H1 (cell line): Measurements from ENCODE around the gene TRIM7.

ENCODE experiments used
- HDAC2 ChIP-seq, 2 experiments: fragments of 300-600 bp in 1 of 2; sonication (generic) in 1 of 2; IDR thresholded peaks; 2 replicates each; pipeline ENCODE4 v1.6.1; 2011 to 2012; ENCODE audit warnings: low read depth in 2 of 2, low read length in 2 of 2, mild to moderate bottlenecking in 2 of 2, moderate library complexity in 2 of 2, borderline replicate concordance in 1 of 2, inconsistent platforms in 1 of 2
- POLR2A ChIP-seq, 2 experiments: IDR thresholded peaks; 1 replicate in 1 of 2; 2 replicates in 1 of 2; pipeline ENCODE4 v1.6.1; 2011; ENCODE audit warnings: low read depth in 2 of 2, low read length in 2 of 2, mild to moderate bottlenecking in 2 of 2; ENCODE audit errors: control extremely low read depth in 1 of 2
- TAF1 ChIP-seq: IDR thresholded peaks from 2 replicates; pipeline ENCODE4 v1.6.1; 2011; ENCODE audit warnings: mild to moderate bottlenecking, low read depth, low read length
- TF ChIP-seq, protein P1 (sequence below), 3 experiments: IDR thresholded peaks; 1 replicate in 2 of 3; 2 replicates in 1 of 3; pipeline versions ENCODE4 v1.5.1 to v1.6.1; 2011; ENCODE audit warnings: low read length in 3 of 3, mild to moderate bottlenecking in 3 of 3, inconsistent platforms in 2 of 3, low read depth in 1 of 3, moderate library complexity in 1 of 3; ENCODE audit not compliant: insufficient read depth in 1 of 3; ENCODE audit errors: control extremely low read depth in 1 of 3

DNA sequence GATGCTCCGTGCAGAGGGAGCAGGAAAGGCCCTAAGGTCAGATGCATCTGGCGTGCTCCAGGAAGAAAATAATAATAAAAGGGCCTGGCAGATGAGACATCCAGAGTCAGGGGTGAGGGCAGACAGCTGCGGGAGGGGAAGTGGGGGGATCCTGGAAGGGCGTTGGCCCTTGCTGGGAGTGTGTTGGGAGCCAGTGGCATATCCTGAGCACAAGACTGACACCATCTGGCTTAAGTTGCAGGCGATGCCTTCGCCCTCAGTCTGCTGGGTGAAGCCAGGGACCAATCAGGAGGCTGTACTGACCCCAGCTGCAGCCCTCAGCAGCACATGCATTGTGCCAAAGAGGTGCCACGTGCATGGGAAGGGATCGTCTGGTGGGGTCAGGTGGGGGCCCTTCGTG, 53.9 kb downstream of the TRIM7 start:
- TF ChIP-seq TAF1 = no peak
- TF ChIP-seq HDAC2 (IDR thresholded peaks at IDR 0.05; ENCODE audit: borderline replicate concordance in 1 of 2, low read depth in 2 of 2, low read length in 2 of 2) = no peak
- TF ChIP-seq, protein P1, sequence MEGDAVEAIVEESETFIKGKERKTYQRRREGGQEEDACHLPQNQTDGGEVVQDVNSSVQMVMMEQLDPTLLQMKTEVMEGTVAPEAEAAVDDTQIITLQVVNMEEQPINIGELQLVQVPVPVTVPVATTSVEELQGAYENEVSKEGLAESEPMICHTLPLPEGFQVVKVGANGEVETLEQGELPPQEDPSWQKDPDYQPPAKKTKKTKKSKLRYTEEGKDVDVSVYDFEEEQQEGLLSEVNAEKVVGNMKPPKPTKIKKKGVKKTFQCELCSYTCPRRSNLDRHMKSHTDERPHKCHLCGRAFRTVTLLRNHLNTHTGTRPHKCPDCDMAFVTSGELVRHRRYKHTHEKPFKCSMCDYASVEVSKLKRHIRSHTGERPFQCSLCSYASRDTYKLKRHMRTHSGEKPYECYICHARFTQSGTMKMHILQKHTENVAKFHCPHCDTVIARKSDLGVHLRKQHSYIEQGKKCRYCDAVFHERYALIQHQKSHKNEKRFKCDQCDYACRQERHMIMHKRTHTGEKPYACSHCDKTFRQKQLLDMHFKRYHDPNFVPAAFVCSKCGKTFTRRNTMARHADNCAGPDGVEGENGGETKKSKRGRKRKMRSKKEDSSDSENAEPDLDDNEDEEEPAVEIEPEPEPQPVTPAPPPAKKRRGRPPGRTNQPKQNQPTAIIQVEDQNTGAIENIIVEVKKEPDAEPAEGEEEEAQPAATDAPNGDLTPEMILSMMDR (IDR thresholded peaks at IDR 0.05; ENCODE audit: control extremely low read depth in 1 of 3, insufficient read depth in 1 of 3, low read depth in 1 of 3, low read length in 3 of 3) = peak in 2 of 3 experiments; percentile 27 to 36; a peak in 2 of 4 replicates
- no peak for TF ChIP-seq POLR2A (IDR thresholded peaks at IDR 0.05; ENCODE audit: control extremely low read depth in 1 of 2, low read depth in 2 of 2, low read length in 2 of 2)
